A673 (cell line): ENCODE measurements around the gene SERPINB13.

Experiments
- EZH2 ChIP-seq: fragments of 200-600 bp; sonication (generic); IDR thresholded peaks from 2 replicates; pipeline ENCODE4 v1.6.1; 2017; ENCODE audit warnings: borderline replicate concordance, low read depth, mild to moderate bottlenecking, mixed read lengths, antibody characterized with exemption, low read length; ENCODE audit not compliant: poor library complexity, severe bottlenecking
- TF ChIP-seq, protein P1 (sequence below): fragments of 300-800, 200-600 bp; sonication (generic); conservative IDR thresholded peaks from 2 replicates; pipeline ENCODE4 v1.5.1; 2017; ENCODE audit warnings: low read depth, mild to moderate bottlenecking, antibody characterized with exemption, low read length, moderate library complexity, mixed read lengths

DNA sequence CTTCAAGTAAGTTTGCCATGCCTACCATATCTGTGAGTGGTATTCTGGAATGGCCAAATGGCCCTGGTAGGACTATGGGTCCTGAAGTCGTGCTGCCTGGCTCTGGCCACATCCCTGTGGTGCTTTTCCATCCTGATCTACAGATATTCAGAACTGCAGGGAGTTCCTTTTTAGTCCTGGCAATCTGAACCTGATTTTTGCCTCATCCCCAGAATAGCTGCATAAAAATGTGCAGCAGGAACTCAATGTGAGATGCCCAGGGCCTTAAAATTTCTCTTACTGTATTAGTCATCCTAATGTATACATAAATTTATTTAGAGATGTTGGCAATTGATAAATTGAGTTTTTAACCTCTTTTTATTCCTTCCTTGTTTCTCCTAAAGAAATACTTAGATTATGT lies 5.3 kb downstream of the SERPINB13 start:
- TF ChIP-seq, protein P1, sequence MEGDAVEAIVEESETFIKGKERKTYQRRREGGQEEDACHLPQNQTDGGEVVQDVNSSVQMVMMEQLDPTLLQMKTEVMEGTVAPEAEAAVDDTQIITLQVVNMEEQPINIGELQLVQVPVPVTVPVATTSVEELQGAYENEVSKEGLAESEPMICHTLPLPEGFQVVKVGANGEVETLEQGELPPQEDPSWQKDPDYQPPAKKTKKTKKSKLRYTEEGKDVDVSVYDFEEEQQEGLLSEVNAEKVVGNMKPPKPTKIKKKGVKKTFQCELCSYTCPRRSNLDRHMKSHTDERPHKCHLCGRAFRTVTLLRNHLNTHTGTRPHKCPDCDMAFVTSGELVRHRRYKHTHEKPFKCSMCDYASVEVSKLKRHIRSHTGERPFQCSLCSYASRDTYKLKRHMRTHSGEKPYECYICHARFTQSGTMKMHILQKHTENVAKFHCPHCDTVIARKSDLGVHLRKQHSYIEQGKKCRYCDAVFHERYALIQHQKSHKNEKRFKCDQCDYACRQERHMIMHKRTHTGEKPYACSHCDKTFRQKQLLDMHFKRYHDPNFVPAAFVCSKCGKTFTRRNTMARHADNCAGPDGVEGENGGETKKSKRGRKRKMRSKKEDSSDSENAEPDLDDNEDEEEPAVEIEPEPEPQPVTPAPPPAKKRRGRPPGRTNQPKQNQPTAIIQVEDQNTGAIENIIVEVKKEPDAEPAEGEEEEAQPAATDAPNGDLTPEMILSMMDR = no peak
- no peak for TF ChIP-seq EZH2
